ENCODE measurements around the gene SERPINE1.
"Not testable (repeated sequence)": the region's sequence is repeated elsewhere in the genome, so short reads cannot be mapped to it uniquely, and the experiment has no call there.

SERPINE1 gene

GRCh38 chr7:101088069-101088425, 38.9 kb upstream of the SERPINE1 start:
- no peak overlapping the region for H3K27ac ChIP-seq (ENCODE audit: low read length)
- no peaks in the 10 kb centered on the region for H3K27me3 ChIP-seq (replicated peaks; ENCODE audit: insufficient read depth, low read length)
- H2AFZ ChIP-seq (ENCODE audit: low read length) = no peak overlapping the region
- no peaks in the 10 kb centered on the region for H3K9me3 ChIP-seq (replicated peaks; ENCODE audit: insufficient read depth, low read length)
- no peak overlapping the region for H3K4me2 ChIP-seq (ENCODE audit: low read depth, low read length)
- H3K36me3 ChIP-seq (replicated peaks; ENCODE audit: insufficient read depth, low read length) = no peaks in the 10 kb centered on the region
- no peak for TF ChIP-seq EZH2phosphoT487 (IDR thresholded peaks at IDR 0.05; ENCODE audit: low read length)
- TF ChIP-seq, protein P1, sequence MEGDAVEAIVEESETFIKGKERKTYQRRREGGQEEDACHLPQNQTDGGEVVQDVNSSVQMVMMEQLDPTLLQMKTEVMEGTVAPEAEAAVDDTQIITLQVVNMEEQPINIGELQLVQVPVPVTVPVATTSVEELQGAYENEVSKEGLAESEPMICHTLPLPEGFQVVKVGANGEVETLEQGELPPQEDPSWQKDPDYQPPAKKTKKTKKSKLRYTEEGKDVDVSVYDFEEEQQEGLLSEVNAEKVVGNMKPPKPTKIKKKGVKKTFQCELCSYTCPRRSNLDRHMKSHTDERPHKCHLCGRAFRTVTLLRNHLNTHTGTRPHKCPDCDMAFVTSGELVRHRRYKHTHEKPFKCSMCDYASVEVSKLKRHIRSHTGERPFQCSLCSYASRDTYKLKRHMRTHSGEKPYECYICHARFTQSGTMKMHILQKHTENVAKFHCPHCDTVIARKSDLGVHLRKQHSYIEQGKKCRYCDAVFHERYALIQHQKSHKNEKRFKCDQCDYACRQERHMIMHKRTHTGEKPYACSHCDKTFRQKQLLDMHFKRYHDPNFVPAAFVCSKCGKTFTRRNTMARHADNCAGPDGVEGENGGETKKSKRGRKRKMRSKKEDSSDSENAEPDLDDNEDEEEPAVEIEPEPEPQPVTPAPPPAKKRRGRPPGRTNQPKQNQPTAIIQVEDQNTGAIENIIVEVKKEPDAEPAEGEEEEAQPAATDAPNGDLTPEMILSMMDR (IDR thresholded peaks at IDR 0.05; ENCODE audit: low read length) = no peak
- no peak for TF ChIP-seq EZH2 (optimal IDR thresholded peaks at IDR 0.05; ENCODE audit: low read depth, low read length)
- peaks cover 10% of the 10 kb centered on the region for H3K4me1 ChIP-seq (ENCODE audit: low read length)
- H3K4me3 ChIP-seq (ENCODE audit: low read length) = no peak overlapping the region
- peaks cover 41% of the 10 kb centered on the region for H3K79me2 ChIP-seq (ENCODE audit: low read length)
- DNase-seq = no peak
- no peaks in the 10 kb centered on the region for H4K20me1 ChIP-seq (ENCODE audit: insufficient read depth, low read length)
- H3K9ac ChIP-seq (ENCODE audit: low read length) = no peak overlapping the region
- no peaks in the 10 kb centered on the region for H3F3A ChIP-seq (ENCODE audit: insufficient read depth, low read length)
- H3K9me2 ChIP-seq (replicated peaks; ENCODE audit: insufficient read depth, low read length) = no peaks in the 10 kb centered on the region

DNA sequence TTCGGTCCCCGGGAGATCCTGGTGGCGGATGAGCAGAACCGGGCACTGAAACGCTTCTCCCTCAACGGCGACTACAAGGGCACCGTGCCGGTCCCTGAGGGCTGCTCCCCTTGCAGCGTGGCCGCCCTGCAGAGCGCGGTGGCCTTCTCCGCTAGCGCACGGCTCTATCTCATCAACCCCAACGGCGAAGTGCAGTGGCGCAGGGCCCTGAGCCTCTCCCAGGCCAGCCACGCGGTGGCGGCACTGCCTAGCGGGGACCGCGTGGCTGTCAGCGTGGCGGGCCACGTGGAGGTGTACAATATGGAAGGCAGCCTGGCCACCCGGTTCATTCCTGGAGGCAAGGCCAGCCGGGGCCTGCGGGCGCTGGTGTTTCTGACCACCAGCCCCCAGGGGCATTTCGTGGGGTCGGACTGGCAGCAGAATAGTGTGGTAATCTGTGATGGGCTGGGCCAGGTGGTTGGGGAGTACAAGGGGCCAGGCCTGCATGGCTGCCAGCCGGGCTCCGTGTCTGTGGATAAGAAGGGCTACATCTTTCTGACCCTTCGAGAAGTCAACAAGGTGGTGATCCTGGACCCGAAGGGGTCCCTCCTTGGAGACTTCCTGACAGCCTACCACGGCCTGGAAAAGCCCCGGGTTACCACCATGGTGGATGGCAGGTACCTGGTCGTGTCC, 37.9 kb upstream of the SERPINE1 start:
- no peak for TF ChIP-seq EZH2phosphoT487 (IDR thresholded peaks at IDR 0.05; ENCODE audit: low read length)
- H3K36me3 ChIP-seq (replicated peaks; ENCODE audit: insufficient read depth, low read length) = no peaks in the 10 kb centered on the region
- H3K4me2 ChIP-seq (ENCODE audit: low read depth, low read length) = no peak overlapping the region
- DNase-seq = no peak
- H3K4me3 ChIP-seq (ENCODE audit: low read length) = no peak overlapping the region
- peaks cover 10% of the 10 kb centered on the region for H3K4me1 ChIP-seq (ENCODE audit: low read length)
- H3F3A ChIP-seq (ENCODE audit: insufficient read depth, low read length) = no peaks in the 10 kb centered on the region
- H3K27me3 ChIP-seq (replicated peaks; ENCODE audit: insufficient read depth, low read length) = no peaks in the 10 kb centered on the region
- H3K9me3 ChIP-seq (replicated peaks; ENCODE audit: insufficient read depth, low read length) = no peaks in the 10 kb centered on the region
- no peak overlapping the region for H3K27ac ChIP-seq (ENCODE audit: low read length)
- no peaks in the 10 kb centered on the region for H4K20me1 ChIP-seq (ENCODE audit: insufficient read depth, low read length)
- no peaks in the 10 kb centered on the region for H3K9me2 ChIP-seq (replicated peaks; ENCODE audit: insufficient read depth, low read length)
- no peak overlapping the region for H3K9ac ChIP-seq (ENCODE audit: low read length)
- no peak overlapping the region for H2AFZ ChIP-seq (ENCODE audit: low read length)
- peaks cover 41% of the 10 kb centered on the region for H3K79me2 ChIP-seq (ENCODE audit: low read length)

- Histone ChIP-seq H3K9me3 (replicated peaks; ENCODE audit: insufficient read depth, low read length) (no peaks in the 10 kb centered on the region), H3K9me2 (replicated peaks; ENCODE audit: insufficient read depth, low read length) (no peaks in the 10 kb centered on the region), H3K4me2 (ENCODE audit: low read depth, low read length) (no peak overlapping the region), H3K27me3 (replicated peaks; ENCODE audit: insufficient read depth, low read length) (no peaks in the 10 kb centered on the region), H2AFZ (ENCODE audit: low read length) (no peak overlapping the region), H3F3A (ENCODE audit: insufficient read depth, low read length) (no peaks in the 10 kb centered on the region), H3K4me1 (ENCODE audit: low read length) (peaks cover 5% of the 10 kb centered on the region), H3K4me3 (ENCODE audit: low read length) (no peak overlapping the region), H3K9ac (ENCODE audit: low read length) (no peak overlapping the region), H3K36me3 (replicated peaks; ENCODE audit: insufficient read depth, low read length) (no peaks in the 10 kb centered on the region), H3K27ac (ENCODE audit: low read length) (no peak overlapping the region), H3K79me2 (ENCODE audit: low read length) (peaks cover 41% of the 10 kb centered on the region), H4K20me1 (ENCODE audit: insufficient read depth, low read length) (no peaks in the 10 kb centered on the region)
- TF ChIP-seq EZH2phosphoT487 (IDR thresholded peaks at IDR 0.05; ENCODE audit: low read length) (no peak), EZH2 (optimal IDR thresholded peaks at IDR 0.05; ENCODE audit: low read depth, low read length) (no peak)
- DNase-seq = no peak
Measured at GRCh38 chr7:101089876-101090275, 37.0 kb upstream of the SERPINE1 start.

GRCh38 chr7:101092266-101092905, 34.5 kb upstream of the SERPINE1 start:
- not testable (repeated sequence) for H3K4me3 ChIP-seq (ENCODE audit: low read length); H3K9ac ChIP-seq (ENCODE audit: low read length); H4K20me1 ChIP-seq (ENCODE audit: insufficient read depth, low read length); H2AFZ ChIP-seq (ENCODE audit: low read length); H3F3A ChIP-seq (ENCODE audit: insufficient read depth, low read length); H3K4me1 ChIP-seq (ENCODE audit: low read length); H3K36me3 ChIP-seq (replicated peaks; ENCODE audit: insufficient read depth, low read length); H3K9me3 ChIP-seq (replicated peaks; ENCODE audit: insufficient read depth, low read length); H3K9me2 ChIP-seq (replicated peaks; ENCODE audit: insufficient read depth, low read length); H3K4me2 ChIP-seq (ENCODE audit: low read depth, low read length); H3K27me3 ChIP-seq (replicated peaks; ENCODE audit: insufficient read depth, low read length); H3K27ac ChIP-seq (ENCODE audit: low read length); DNase-seq
- H3K79me2 ChIP-seq (ENCODE audit: low read length) = peaks cover 20% of the 10 kb centered on the region
